HG03196 (cell line): ENCODE measurements around the gene EHMT1.

Source experiments
- ATAC-seq: cut with Tn5 transposase; IDR thresholded peaks from one replicate; pipeline ENCODE4 v1.9.1; 2021; ENCODE audit not compliant: unreplicated experiment

Gene EHMT1

DNA sequence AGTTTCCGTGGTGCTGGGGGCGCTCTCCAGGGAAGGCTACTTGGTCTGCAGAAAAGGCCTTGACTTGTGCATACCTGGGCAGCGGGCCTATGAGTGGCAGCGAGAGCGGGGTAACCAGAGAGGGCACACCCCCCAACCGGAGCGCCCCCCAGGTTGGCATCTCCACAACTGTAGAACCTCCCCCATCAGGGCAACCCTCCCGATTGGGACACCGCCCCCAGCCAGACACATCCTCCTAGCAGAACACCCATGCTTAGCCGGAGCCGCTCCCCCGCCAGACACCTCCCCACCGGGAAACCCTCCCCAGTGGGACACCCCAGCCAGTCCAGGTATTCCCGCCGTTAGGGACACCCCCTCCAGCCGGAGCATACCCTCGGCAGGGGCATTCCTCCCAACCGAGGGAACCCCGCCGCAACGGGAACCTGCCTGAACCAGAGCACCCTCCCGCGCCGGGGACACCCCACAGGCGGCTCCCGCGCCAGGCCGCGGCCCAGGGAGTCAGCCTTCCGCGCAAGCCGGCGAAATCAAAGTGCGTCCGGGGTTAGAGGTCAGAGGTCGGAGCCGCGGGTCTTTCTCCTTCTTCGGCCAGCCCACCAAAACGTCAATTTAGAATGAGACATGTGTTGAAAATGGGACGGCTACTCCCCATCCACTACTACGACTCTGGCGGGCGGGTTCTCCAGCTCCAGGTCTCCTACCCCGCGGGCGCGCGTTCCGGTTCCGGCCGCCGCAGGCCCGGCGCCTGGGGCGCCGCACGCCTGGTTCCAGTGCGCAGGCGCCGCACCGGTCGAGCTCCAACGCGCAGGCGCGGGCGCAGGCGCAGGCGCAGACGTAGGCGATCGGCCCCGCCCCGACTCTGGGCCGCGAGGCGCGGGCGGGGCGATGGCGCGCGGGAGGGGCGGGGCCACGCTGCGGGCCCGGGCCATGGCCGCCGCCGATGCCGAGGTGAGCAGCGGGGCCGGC, at the start of gene EHMT1:
EHMT1 (plus strand) TSS at position 901 of the 963 bp plus-strand sequence; CDS start at position 925, 24 bp downstream.
- peak; percentile 59 for ATAC-seq

DNA sequence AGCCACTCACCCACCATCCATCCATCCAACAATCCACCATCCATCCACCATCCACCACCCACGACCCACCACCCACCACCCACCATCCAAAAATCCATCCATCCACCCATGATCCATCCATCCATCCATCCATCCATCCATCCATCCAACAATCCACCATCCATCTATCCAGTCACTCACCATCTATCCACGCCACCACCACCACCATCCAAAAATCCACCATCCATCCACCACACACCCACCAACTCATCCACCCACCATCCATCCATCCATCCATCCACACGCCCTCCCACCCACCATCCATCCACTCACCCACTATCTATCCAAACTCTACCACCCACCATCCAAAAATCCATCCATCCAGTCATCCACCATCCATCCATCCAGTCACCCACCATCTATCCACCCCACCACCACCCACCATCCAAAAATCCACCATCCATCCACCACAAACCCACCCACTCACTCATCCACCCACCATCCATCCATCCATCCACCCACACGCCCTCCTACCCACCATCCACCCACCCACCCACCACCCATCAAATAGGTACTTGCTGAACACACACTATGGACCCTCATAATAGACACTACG, 49.1 kb upstream of the EHMT1 start:
- no peak for ATAC-seq

GRCh38 chr9:137570566-137570965, 48.2 kb upstream of the EHMT1 start:
- ATAC-seq: no peak

GRCh38 chr9:137574192-137574591, 44.6 kb upstream of the EHMT1 start:
- no peak for ATAC-seq

DNA sequence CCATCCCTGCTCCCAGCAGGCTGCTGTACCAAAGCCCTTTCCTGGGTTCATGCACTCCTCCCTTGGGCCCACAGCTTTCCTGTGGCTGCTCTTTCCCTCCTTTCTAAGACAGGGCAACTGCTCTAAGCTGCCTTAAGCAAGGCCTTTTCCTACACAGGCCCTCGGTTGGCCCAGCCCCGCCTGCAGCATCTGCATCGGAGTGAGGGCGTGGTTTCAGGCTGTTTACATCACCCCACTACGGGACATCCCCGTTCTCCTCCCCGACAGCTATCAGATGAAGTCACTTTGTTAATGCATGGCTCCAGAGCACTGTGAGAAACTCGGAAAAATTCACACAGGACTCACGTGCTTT, 43.5 kb upstream of the EHMT1 start:
- ATAC-seq: no peak

GRCh38 chr9:137575716-137576411, 42.9 kb upstream of the EHMT1 start:
- no peak for ATAC-seq

DNA sequence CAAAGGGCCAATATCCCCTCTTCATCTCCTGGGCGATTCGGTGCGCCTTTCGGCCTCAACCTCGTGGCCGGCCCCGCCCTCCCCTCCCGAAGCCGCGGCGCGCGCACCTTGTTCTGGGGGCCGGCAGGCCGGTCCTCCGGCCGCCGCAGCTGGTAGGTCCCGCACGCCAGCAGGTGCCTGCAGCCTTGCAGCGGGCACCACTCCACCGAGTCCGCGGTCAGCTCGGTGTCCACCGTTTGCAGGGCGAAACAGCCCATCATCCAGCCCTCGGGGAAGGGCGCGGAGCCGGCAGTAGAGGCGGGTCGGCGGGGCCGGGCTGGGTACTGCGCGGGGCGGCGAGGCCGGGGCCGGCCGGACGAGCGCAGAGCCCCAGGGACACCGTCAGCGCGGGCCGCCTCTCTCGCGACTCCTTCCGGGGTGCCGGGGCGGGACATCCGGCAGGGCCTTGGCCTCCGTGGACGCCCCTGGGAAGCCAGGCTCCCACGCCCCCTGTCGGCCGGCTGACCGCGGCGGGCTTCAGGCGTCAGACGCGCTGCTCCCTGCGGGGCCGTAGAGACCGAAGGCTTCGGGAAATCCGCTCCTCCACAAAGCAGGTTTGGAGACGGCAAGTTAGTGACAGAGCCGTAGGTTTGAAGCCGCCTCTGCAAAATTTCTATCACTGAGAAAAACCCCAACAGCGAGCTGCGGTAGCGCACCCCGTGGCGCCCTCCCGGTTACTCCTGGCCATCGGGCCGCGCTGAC, 40.1 kb upstream of the EHMT1 start, which contains the start of gene DPH7:
DPH7 (minus strand) TSS at position 408 of the 741 bp plus-strand sequence; CDS start at position 260, 148 bp downstream.
- peak; percentile 83 for ATAC-seq

DNA sequence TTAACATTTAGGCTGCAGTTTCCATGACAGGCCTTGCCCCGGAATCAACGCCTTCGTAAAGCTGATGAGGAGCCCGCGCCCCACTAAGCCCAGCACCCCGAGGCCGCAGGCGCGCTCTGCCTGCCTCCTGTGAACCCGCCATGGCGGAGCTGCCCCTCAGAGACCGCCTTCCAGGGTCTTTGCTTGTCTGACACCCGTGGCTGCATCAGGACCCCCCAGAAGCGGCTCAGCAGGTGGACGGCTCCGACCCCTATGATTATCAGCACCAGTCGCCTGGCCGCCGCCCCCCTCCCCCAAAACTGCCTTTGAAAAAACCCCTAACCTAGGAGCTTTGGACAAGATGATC, 39.6 kb upstream of the EHMT1 start:
- no peak for ATAC-seq

GRCh38 chr9:137580209-137580953, 38.4 kb upstream of the EHMT1 start:
- ATAC-seq: no peak

DNA sequence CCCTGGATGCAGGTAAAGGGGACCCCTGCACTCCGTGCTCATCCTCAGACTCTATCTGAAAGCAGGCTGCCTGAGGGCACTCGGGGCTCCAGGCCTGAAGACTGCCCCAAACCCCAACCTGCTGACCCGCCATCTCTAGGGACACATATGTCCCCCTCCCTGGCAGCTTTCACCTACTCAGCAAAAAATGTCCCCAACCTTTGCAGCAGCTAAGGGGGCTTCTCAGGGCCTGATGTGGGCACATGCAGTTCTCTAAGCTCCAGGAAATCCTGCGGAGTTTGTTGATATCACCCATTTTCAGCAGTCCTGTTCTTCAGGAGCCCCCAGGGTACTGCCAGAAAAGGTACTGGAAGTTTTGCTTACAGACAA, 37.9 kb upstream of the EHMT1 start:
- no peak for ATAC-seq

GRCh38 chr9:137581361-137582285, 37.2 kb upstream of the EHMT1 start:
- ATAC-seq: no peak

DNA sequence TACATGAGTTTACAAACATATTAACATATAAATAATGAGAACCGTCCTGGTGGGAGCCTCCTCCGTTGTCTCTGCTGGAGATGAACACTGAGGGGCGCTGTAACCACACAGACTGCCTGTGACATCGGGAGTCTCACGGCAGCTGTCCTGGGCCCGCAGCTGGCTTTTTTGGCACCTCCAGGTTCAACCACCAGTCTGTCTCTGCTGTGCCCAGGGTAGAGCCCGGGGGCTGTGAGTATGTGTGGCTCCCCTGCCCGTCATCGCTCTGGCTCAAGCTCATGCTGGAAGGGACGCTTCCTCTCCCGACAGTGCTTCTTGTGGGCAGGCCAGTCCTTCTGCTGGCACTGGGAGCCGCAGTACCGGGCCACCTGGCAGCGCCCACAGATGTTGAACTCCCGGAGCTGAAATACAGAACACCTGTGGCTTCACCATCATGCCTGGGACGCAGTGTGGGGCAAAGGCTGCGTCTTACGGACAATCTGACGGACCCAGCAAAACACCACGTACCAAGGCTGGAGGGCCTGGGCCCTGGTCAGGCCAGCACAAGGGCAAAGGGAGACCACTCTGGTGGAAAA, 36.4 kb upstream of the EHMT1 start:
- no peak for ATAC-seq

GRCh38 chr9:137583347-137583746, 35.5 kb upstream of the EHMT1 start:
- ATAC-seq: no peak

DNA sequence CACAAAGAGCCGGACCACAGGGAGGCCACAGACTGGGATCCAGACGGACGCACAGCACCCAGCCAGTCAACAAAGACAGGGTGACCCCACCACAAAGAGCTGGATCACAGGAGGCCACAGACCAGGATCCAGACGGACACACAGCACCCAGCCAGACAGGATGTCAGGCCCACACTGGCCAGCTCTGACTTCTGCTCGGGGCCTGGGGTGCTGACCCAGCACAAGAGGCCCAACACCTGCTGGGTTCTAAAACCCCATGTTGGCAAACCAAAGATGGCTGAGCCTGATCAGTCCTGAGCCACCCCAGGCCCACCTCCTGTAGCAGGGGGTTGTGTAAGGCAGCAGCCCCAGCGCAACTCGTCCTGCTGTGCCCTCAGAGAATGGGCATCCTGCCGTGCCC, 34.8 kb upstream of the EHMT1 start:
- no peak for ATAC-seq

GRCh38 chr9:137586854-137587253, 32.0 kb upstream of the EHMT1 start:
- ATAC-seq: no peak

- no peak for ATAC-seq
These were observed 30.5 kb upstream of the EHMT1 start for GRCh38 chr9:137588311-137588710.

DNA sequence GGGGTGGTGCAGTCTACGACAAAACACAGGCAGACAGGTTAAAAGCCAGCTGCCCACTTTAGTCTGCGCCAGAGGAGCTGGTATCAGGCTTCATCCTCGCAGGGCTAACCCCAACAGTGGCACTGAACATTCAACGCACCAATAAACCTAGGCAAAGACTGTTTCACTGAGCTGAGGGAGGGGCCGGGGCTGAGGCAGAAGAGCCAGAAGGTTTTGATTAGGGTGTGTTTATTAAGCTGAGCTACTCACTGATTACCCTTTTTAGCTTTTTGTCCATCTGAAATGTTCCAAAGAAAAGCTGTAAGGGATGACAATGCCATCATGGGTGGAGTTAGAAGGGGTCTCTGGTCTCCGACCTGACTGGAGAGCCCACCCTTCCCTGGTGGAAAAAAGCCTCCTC, 29.9 kb upstream of the EHMT1 start:
- ATAC-seq: no peak

DNA sequence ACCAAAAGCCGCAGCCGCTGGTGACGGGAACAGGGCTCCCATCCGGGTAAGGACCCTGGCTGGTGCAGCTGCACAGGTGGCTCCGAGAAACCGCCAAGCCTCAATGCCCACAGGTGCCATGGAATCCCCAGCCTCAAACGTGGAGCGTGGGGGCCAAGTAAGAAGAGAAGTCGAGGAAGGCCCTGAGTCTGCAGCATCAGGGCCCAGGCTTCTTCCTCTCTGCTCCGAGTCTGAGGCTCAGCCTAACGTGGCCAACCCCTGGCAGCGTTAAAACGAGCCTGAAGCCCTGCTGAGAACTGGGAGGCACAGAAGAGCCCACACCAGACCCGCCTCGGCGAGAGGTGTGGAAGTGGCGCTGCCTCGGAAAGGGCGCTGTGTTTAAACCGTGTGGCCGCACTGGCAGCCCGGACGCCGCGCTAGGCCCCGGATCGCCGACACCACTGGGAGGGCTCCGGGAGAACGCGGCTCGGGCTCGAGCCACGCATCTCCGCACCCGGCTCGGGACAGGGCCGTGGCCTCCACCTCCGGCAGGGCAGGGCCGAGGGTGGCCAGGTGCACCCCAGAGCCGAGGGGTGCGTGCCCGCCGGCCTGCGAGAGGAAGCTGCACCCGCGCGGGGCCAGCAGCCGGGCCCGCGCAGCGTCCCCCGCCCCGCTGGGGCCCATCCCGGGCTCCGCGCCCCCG, 29.2 kb upstream of the EHMT1 start:
- ATAC-seq: peak; percentile 22

DNA sequence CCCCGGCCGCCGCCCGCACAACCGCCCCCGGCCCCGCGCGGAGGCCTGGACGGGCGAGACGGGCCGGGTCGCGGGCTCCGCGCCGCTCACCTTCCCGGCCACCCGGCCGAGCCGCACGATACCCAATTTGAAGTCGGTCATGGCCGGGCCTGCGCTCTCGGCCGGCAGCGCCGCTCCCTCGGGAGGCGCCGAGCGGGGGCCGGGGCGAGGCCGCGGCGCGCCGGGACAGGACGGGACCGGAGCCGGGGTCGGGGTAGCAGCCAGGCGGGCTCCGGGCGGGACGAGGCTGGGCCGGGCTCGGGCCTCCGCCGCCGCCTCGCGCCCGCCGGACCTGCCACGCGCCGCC, 28.7 kb upstream of the EHMT1 start:
- ATAC-seq: no peak
